ENCODE measurements around the gene ELAC2. TPM values are rescaled to one million over a fixed set of nuclear protein-coding genes. Genes with fewer than 3 reads are reported as not detected.

The ELAC2 gene
- total RNA-seq, 1 donor, result 41.6 TPM

- no peaks in the 10 kb centered on the region for H3K27me3 ChIP-seq (ENCODE audit: insufficient read depth, low read length)
- peak overlapping the region; percentile 51 for H2AFZ ChIP-seq (ENCODE audit: low read length)
- H3K4me2 ChIP-seq (ENCODE audit: insufficient read depth, low read length), result no peak overlapping the region
- no peak overlapping the region for H3K4me3 ChIP-seq (ENCODE audit: insufficient read depth, low read length)
- H3K36me3 ChIP-seq (ENCODE audit: insufficient read depth, low read length), result no peaks in the 10 kb centered on the region
- no peaks in the 10 kb centered on the region for H3K9me3 ChIP-seq (ENCODE audit: low read depth, low read length)
- H3K4me1 ChIP-seq (ENCODE audit: insufficient read depth, low read length), result no peaks in the 10 kb centered on the region
- no peak overlapping the region for H3K27ac ChIP-seq (ENCODE audit: low read depth, low read length)
- no peak for DNase-seq (ENCODE audit: insufficient read length, low spot score, missing footprints)
- H3K79me2 ChIP-seq (ENCODE audit: insufficient read depth, low read length), result no peaks in the 10 kb centered on the region
- no peak for TF ChIP-seq CTCF (IDR thresholded peaks at IDR 0.05; ENCODE audit: extremely low read depth, low read depth, low read length)
- no peaks in the 10 kb centered on the region for H4K20me1 ChIP-seq (ENCODE audit: insufficient read depth, low read length)
Measured at GRCh38 chr17:13025687-13026086, 7.9 kb upstream of the ELAC2 start.

GRCh38 chr17:13025258-13025627, 7.4 kb upstream of the ELAC2 start:
- Histone ChIP-seq H3K4me3 (ENCODE audit: insufficient read depth, low read length) (no peak overlapping the region), H3K36me3 (ENCODE audit: insufficient read depth, low read length) (no peaks in the 10 kb centered on the region), H3K4me2 (ENCODE audit: insufficient read depth, low read length) (no peak overlapping the region), H4K20me1 (ENCODE audit: insufficient read depth, low read length) (no peaks in the 10 kb centered on the region), H3K4me1 (ENCODE audit: insufficient read depth, low read length) (no peaks in the 10 kb centered on the region), H3K9me3 (ENCODE audit: low read depth, low read length) (no peaks in the 10 kb centered on the region), H3K27ac (ENCODE audit: low read depth, low read length) (no peak overlapping the region), H3K79me2 (ENCODE audit: insufficient read depth, low read length) (no peaks in the 10 kb centered on the region), H3K27me3 (ENCODE audit: insufficient read depth, low read length) (no peaks in the 10 kb centered on the region), H2AFZ (ENCODE audit: low read length) (no peak overlapping the region)
- no peak for TF ChIP-seq CTCF (IDR thresholded peaks at IDR 0.05; ENCODE audit: extremely low read depth, low read depth, low read length)
- no peak for DNase-seq (ENCODE audit: insufficient read length, low spot score, missing footprints)

- DNase-seq (ENCODE audit: insufficient read length, low spot score, missing footprints), result peak; percentile 91
- Histone ChIP-seq H3K4me2 (ENCODE audit: insufficient read depth, low read length) (peak overlapping the region; percentile 69), H4K20me1 (ENCODE audit: insufficient read depth, low read length) (no peaks in the 10 kb centered on the region), H3K9me3 (ENCODE audit: low read depth, low read length) (no peaks in the 10 kb centered on the region), H3K27me3 (ENCODE audit: insufficient read depth, low read length) (no peaks in the 10 kb centered on the region), H2AFZ (ENCODE audit: low read length) (peak overlapping the region; percentile 78), H3K4me3 (ENCODE audit: insufficient read depth, low read length) (peak overlapping the region; percentile 24), H3K36me3 (ENCODE audit: insufficient read depth, low read length) (no peaks in the 10 kb centered on the region), H3K27ac (ENCODE audit: low read depth, low read length) (no peak overlapping the region), H3K79me2 (ENCODE audit: insufficient read depth, low read length) (no peaks in the 10 kb centered on the region), H3K4me1 (ENCODE audit: insufficient read depth, low read length) (no peaks in the 10 kb centered on the region)
- peak; percentile 98 for TF ChIP-seq CTCF (IDR thresholded peaks at IDR 0.05; ENCODE audit: extremely low read depth, low read depth, low read length)
Measured at GRCh38 chr17:13024526-13025257, 6.9 kb upstream of the ELAC2 start.

- H3K9me3 ChIP-seq (ENCODE audit: low read depth, low read length), result no peaks in the 10 kb centered on the region
- no peaks in the 10 kb centered on the region for H3K27me3 ChIP-seq (ENCODE audit: insufficient read depth, low read length)
- TF ChIP-seq CTCF (IDR thresholded peaks at IDR 0.05; ENCODE audit: extremely low read depth, low read depth, low read length), result no peak
- no peak for DNase-seq (ENCODE audit: insufficient read length, low spot score, missing footprints)
- peaks cover under 1% of the 10 kb centered on the region for H3K4me1 ChIP-seq (ENCODE audit: insufficient read depth, low read length)
- H3K79me2 ChIP-seq (ENCODE audit: insufficient read depth, low read length), result no peaks in the 10 kb centered on the region
- no peak overlapping the region for H2AFZ ChIP-seq (ENCODE audit: low read length)
- no peak overlapping the region for H3K4me3 ChIP-seq (ENCODE audit: insufficient read depth, low read length)
- no peaks in the 10 kb centered on the region for H3K36me3 ChIP-seq (ENCODE audit: insufficient read depth, low read length)
- no peaks in the 10 kb centered on the region for H4K20me1 ChIP-seq (ENCODE audit: insufficient read depth, low read length)
- peak overlapping the region; percentile 4 for H3K4me2 ChIP-seq (ENCODE audit: insufficient read depth, low read length)
- no peak overlapping the region for H3K27ac ChIP-seq (ENCODE audit: low read depth, low read length)
Measured at GRCh38 chr17:13024016-13024415, 6.2 kb upstream of the ELAC2 start.

Data from osteoblast (primary cell).